Neural progenitor cell (in vitro differentiated cells): ENCODE data around the gene PACSIN2. TPM values are rescaled to one million over a fixed set of nuclear protein-coding genes. Genes with fewer than 3 reads are reported as not detected.

Source experiments
- DNase-seq: peaks from one replicate; pipeline ENCODE4 v3.0.0-alpha.2; 2016; ENCODE audit warnings: low spot score
- H2AFZ ChIP-seq: fragments of 200-600 bp; sonication (generic); replicated peaks from 2 replicates; pipeline ENCODE4 v1.6.1; 2016; ENCODE audit warnings: antibody characterized with exemption
- H3F3A ChIP-seq: fragments of 200-600 bp; sonication (generic); 2 replicates; pipeline ENCODE4 v1.6.1; 2016; ENCODE audit warnings: antibody characterized with exemption, low read depth
- H3K27ac ChIP-seq: fragments of 200-600 bp; sonication (generic); 2 replicates; pipeline ENCODE4 v1.5.1; 2016; ENCODE audit warnings: mild to moderate bottlenecking
- H3K27me3 ChIP-seq: fragments of 200-600 bp; sonication (generic); 2 replicates; pipeline ENCODE4 v1.6.1; 2016; ENCODE audit warnings: mild to moderate bottlenecking, moderate library complexity
- H3K36me3 ChIP-seq: fragments of 200-600 bp; sonication (generic); 2 replicates; pipeline ENCODE4 v1.5.1; 2016
- H3K4me1 ChIP-seq: fragments of 200-600 bp; sonication (generic); 2 replicates; pipeline ENCODE4 v1.6.1; 2016; ENCODE audit warnings: mixed run types
- H3K4me2 ChIP-seq: fragments of 200-600 bp; sonication (generic); 2 replicates; pipeline ENCODE4 v1.6.1; 2016
- H3K4me3 ChIP-seq: fragments of 200-600 bp; sonication (generic); 2 replicates; pipeline ENCODE4 v1.5.1; 2016
- H3K79me2 ChIP-seq: fragments of 200-600 bp; sonication (generic); 2 replicates; pipeline ENCODE4 v1.6.1; 2016; ENCODE audit warnings: low read depth
- H3K9ac ChIP-seq: fragments of 200-600 bp; sonication (generic); 2 replicates; pipeline ENCODE4 v1.6.1; 2016
- H3K9me3 ChIP-seq: fragments of 200-600 bp; sonication (generic); 2 replicates; pipeline ENCODE4 v1.5.1; 2016; ENCODE audit warnings: low read depth
- H4K20me1 ChIP-seq: fragments of 200-600 bp; sonication (generic); 2 replicates; pipeline ENCODE4 v1.6.1; 2016; ENCODE audit warnings: low read depth
- H3K27ac Mint-ChIP-seq: 3 replicates; pipeline ENCODE4 v1.8.0; 2021; ENCODE audit warnings: mixed read lengths
- H3K27me3 Mint-ChIP-seq: 2 replicates; pipeline ENCODE4 v1.8.0; 2022; ENCODE audit warnings: low read depth, mild to moderate bottlenecking, inconsistent platforms, moderate library complexity, mixed read lengths; ENCODE audit not compliant: insufficient read depth
- H3K36me3 Mint-ChIP-seq: 3 replicates; pipeline ENCODE4 v1.8.0; 2021; ENCODE audit warnings: mixed read lengths
- H3K4me1 Mint-ChIP-seq: 3 replicates; pipeline ENCODE4 v1.8.0; 2021; ENCODE audit warnings: mixed read lengths
- H3K4me3 Mint-ChIP-seq: 3 replicates; pipeline ENCODE4 v1.8.0; 2021; ENCODE audit warnings: mild to moderate bottlenecking, moderate library complexity, mixed read lengths
- H3K9me3 Mint-ChIP-seq: 3 replicates; pipeline ENCODE4 v1.8.0; 2020; ENCODE audit warnings: mixed read lengths
- CTCF ChIP-seq: fragments of 200-600 bp; sonication (generic); IDR thresholded peaks from 2 replicates; pipeline ENCODE4 v1.5.1; 2017; ENCODE audit warnings: antibody characterized with exemption, mild to moderate bottlenecking
- EZH2 ChIP-seq: fragments of 200-600 bp; sonication (generic); IDR thresholded peaks from 2 replicates; pipeline ENCODE4 v1.6.1; 2017; ENCODE audit warnings: antibody characterized with exemption, mild to moderate bottlenecking, moderate library complexity
- EZH2phosphoT487 ChIP-seq: fragments of 200-600 bp; sonication (generic); IDR thresholded peaks from 2 replicates; pipeline ENCODE4 v1.6.1; 2017; ENCODE audit warnings: antibody characterized with exemption
- total RNA-seq: library from RNA; depleted of rRNA; stranded (reverse); fragments of >200 nt; gene quantifications from 2 replicates; pipeline ENCODE4 v1.2.3, GENCODE V29; 2015; ENCODE audit warnings: low replicate concordance

Gene PACSIN2
- total RNA-seq, 1 donor from 2014 or later: 38.1 TPM

- Histone ChIP-seq H3K36me3 (no peaks in the 10 kb centered on the region), H4K20me1 (no peaks in the 10 kb centered on the region), H3K27me3 (peaks cover 2% of the 10 kb centered on the region), H3K4me2 (no peak overlapping the region), H3F3A (no peaks in the 10 kb centered on the region), H3K79me2 (no peaks in the 10 kb centered on the region), H3K9me3 (no peaks in the 10 kb centered on the region), H2AFZ (no peak overlapping the region), H3K4me3 (no peak overlapping the region), H3K4me1 (no peaks in the 10 kb centered on the region), H3K9ac (no peak overlapping the region), H3K27ac (no peak overlapping the region)
- Mint-ChIP-seq H3K4me3 (no peak overlapping the region), H3K36me3 (peaks cover 2% of the 10 kb centered on the region), H3K27ac (no peak overlapping the region), H3K4me1 (peaks cover 6% of the 10 kb centered on the region), H3K9me3 (no peaks in the 10 kb centered on the region), H3K27me3 (no peaks in the 10 kb centered on the region)
- TF ChIP-seq EZH2 (no peak), CTCF (no peak), EZH2phosphoT487 (no peak)
- DNase-seq: no peak
These were observed 151.5 kb downstream of the PACSIN2 start for GRCh38 chr22:42863349-42863961.

DNA sequence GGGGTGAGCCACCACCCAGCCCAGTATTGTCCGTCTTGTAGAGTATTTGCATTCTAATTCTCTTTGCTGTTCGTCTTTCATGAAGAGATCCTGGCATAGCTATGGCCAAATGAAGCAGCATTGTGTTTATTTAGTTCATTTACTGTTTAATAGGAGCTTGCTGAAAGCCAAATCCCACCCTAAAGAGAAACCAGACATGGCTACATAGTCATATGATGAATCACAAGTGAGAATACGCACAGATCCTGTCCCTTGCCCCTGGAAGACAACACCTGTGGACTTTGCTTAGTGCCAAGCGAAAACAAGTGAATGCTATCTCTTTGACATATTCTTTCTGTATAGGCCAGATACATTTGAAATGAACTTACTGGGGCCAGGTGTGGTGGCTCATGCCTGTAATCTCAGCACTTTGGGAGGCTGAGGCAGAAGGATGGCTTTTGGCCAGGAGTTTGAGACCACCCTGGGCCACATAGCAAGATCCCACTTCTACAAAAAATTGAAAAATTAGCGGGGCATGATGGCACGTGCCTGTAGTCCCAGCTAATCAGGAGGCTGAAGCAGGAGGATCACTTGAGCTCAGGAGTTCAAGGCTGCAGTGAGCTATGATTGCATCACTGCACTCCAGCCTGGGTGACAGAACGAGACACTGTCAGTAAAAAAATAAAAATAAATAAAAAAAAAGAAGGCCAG is 152.8 kb downstream of the PACSIN2 start:
- no peaks in the 10 kb centered on the region for H3K79me2 ChIP-seq
- TF ChIP-seq CTCF (no peak), EZH2 (no peak), EZH2phosphoT487 (no peak)
- peaks cover 11% of the 10 kb centered on the region for H3F3A ChIP-seq
- H2AFZ ChIP-seq: no peak overlapping the region
- no peaks in the 10 kb centered on the region for H3K9me3 Mint-ChIP-seq
- no peaks in the 10 kb centered on the region for H4K20me1 ChIP-seq
- H3K9me3 ChIP-seq: no peaks in the 10 kb centered on the region
- peaks cover 14% of the 10 kb centered on the region for H3K27me3 ChIP-seq
- no peak overlapping the region for H3K4me3 ChIP-seq
- H3K27ac ChIP-seq: no peak overlapping the region
- H3K4me1 Mint-ChIP-seq: peaks cover 6% of the 10 kb centered on the region
- no peaks in the 10 kb centered on the region for H3K27me3 Mint-ChIP-seq
- H3K4me2 ChIP-seq: no peak overlapping the region
- peak overlapping the region; percentile 61 for H3K27ac Mint-ChIP-seq
- H3K36me3 Mint-ChIP-seq: peaks cover 2% of the 10 kb centered on the region
- no peaks in the 10 kb centered on the region for H3K36me3 ChIP-seq
- no peak overlapping the region for H3K4me3 Mint-ChIP-seq
- DNase-seq: no peak
- no peak overlapping the region for H3K9ac ChIP-seq
- H3K4me1 ChIP-seq: no peaks in the 10 kb centered on the region

GRCh38 chr22:42860968-42861367 is 154.0 kb downstream of the PACSIN2 start:
- H3K27ac Mint-ChIP-seq: no peak overlapping the region
- Histone ChIP-seq H3K9ac (no peak overlapping the region), H4K20me1 (peaks cover 4% of the 10 kb centered on the region), H3K4me2 (no peak overlapping the region), H3K36me3 (no peaks in the 10 kb centered on the region), H3K79me2 (peaks cover 4% of the 10 kb centered on the region), H3K4me3 (no peak overlapping the region), H2AFZ (no peak overlapping the region), H3K27me3 (peaks cover 15% of the 10 kb centered on the region), H3K9me3 (no peaks in the 10 kb centered on the region), H3F3A (peaks cover 18% of the 10 kb centered on the region), H3K4me1 (peaks cover 3% of the 10 kb centered on the region), H3K27ac (no peak overlapping the region)
- H3K27me3 Mint-ChIP-seq: no peaks in the 10 kb centered on the region
- H3K4me1 Mint-ChIP-seq: peaks cover 9% of the 10 kb centered on the region
- no peak for TF ChIP-seq EZH2phosphoT487
- no peak for TF ChIP-seq CTCF
- no peak for TF ChIP-seq EZH2
- no peak for DNase-seq
- peaks cover 2% of the 10 kb centered on the region for H3K36me3 Mint-ChIP-seq
- no peak overlapping the region for H3K4me3 Mint-ChIP-seq
- no peaks in the 10 kb centered on the region for H3K9me3 Mint-ChIP-seq
